CD4-positive, alpha-beta T cell (primary cell): ENCODE measurements around the gene TMEM94. TPM values are rescaled to one million over a fixed set of nuclear protein-coding genes. Genes with fewer than 3 reads are reported as not detected.

Source experiments
- ATAC-seq: fragments of 200-7000 bp; cut with Tn5 transposase; one replicate; pipeline ENCODE4 v1.10.0; 2022; ENCODE audit warnings: mild to moderate bottlenecking; ENCODE audit not compliant: poor library complexity
- CTCF ChIA-PET: fragments of 350-600 bp; sonication (Branson Sonifier 250); formaldehyde crosslinking; loops from one replicate; lab custom pipeline; 2021; ENCODE audit warnings: antibody characterized with exemption, inconsistent platforms; lab: Charles Lee
- POLR2A ChIA-PET: fragments of 350-600 bp; sonication (Branson Sonifier 250); formaldehyde crosslinking; loops from one replicate; lab custom pipeline; 2021; ENCODE audit warnings: antibody characterized with exemption, inconsistent platforms; lab: Charles Lee
- DNase-seq, 14 experiments: peaks; one replicate each; pipeline ENCODE4 v3.0.0-alpha.2; 2013 to 2020; ENCODE audit warnings: mixed read lengths in 2 of 14
- H3K27ac ChIP-seq, 2 donors: one replicate each; pipeline versions ENCODE4 v1.5.1 to v1.7.0; 2013; ENCODE audit warnings: low read length in 2 of 2, low read depth in 1 of 2, mild to moderate bottlenecking in 1 of 2
- H3K27me3 ChIP-seq, 2 experiments: 1 replicate in 1 of 2; 2 replicates in 1 of 2; pipeline versions ENCODE4 v1.6.1 to v1.7.0; 2013; ENCODE audit warnings: low read length in 2 of 2, control low read depth in 1 of 2, mild to moderate bottlenecking in 1 of 2, moderate library complexity in 1 of 2; ENCODE audit not compliant: insufficient read depth in 2 of 2, control insufficient read depth in 1 of 2
- H3K36me3 ChIP-seq: one replicate; pipeline ENCODE4 v1.6.1; 2013; ENCODE audit warnings: low read length, control low read depth; ENCODE audit not compliant: insufficient read depth
- H3K4me1 ChIP-seq: one replicate; pipeline ENCODE4 v1.6.1; 2013; ENCODE audit warnings: low read length, control low read depth; ENCODE audit not compliant: insufficient read depth
- H3K4me3 ChIP-seq: one replicate; pipeline ENCODE4 v1.5.1; 2013; ENCODE audit warnings: mild to moderate bottlenecking, low read length, moderate library complexity
- H3K9me3 ChIP-seq, 2 experiments: 1 replicate in 1 of 2; 2 replicates in 1 of 2; pipeline versions ENCODE4 v1.6.1 to v1.7.0; 2013; ENCODE audit warnings: low read length in 2 of 2, mild to moderate bottlenecking in 2 of 2, control low read depth in 1 of 2, moderate library complexity in 1 of 2; ENCODE audit not compliant: control insufficient read depth in 1 of 2, insufficient read depth in 1 of 2
- H3K27ac Mint-ChIP-seq: one replicate; pipeline ENCODE4 v1.8.0; 2020; ENCODE audit warnings: mixed read lengths
- H3K27me3 Mint-ChIP-seq: one replicate; pipeline ENCODE4 v1.8.0; 2021; ENCODE audit warnings: mixed read lengths
- H3K36me3 Mint-ChIP-seq: one replicate; pipeline ENCODE4 v1.8.0; 2021; ENCODE audit warnings: low read depth, mixed read lengths
- H3K4me1 Mint-ChIP-seq: one replicate; pipeline ENCODE4 v1.8.0; 2021; ENCODE audit warnings: low read depth, mixed read lengths
- H3K4me3 Mint-ChIP-seq: one replicate; pipeline ENCODE4 v1.8.0; 2020; ENCODE audit warnings: mild to moderate bottlenecking, mixed read lengths
- H3K9me3 Mint-ChIP-seq: one replicate; pipeline ENCODE4 v1.8.0; 2020; ENCODE audit warnings: mixed read lengths
- intact Hi-C, 2 experiments: fragments of 100-400 bp; cut with DNase I in 1 of 2; cut with micrococcal nuclease in 1 of 2; formaldehyde crosslinking; loops; one replicate each; pipeline versions ENCODE4 v1.15.1 to v1.9.0; 2023 to 2025; cut with DNase I, micrococcal nuclease
- total RNA-seq, 174 experiments: library from RNA in 2 of 174; stranded (reverse) in 2 of 174; gene quantifications; one replicate each; pipeline ENCODE4 v1.2.3 and lab custom pipeline; 2021 to 2026
- TF ChIP-seq, protein P1 (sequence below): fragments of 200-600 bp; IDR thresholded peaks from one replicate; pipeline ENCODE4 v1.8.0; 2022; ENCODE audit warnings: antibody characterized with exemption, mild to moderate bottlenecking

TMEM94 gene
- total RNA-seq, 2 experiments from 2014 or later = 52.8 to 57.3 TPM

DNA sequence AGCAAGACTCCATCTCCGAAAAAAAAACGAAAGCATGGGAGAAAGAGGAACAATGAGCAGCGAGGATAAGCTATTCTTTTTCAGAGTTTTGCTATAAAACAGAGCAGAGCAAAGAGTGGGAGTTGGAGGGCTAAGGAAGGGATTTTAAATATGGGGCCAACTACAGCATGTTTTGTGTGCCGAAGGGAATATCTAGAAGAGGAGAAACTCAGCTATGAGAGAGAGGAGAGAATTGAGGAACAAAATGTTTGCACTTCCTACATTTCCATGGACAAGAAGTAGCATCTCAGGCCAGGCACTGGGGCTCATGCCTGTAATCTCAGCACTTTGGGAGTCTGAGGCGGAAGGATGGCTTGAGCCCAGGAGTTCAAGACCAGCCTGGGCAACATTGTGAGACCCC is 37.9 kb upstream of the TMEM94 start:
- Mint-ChIP-seq H3K27me3 (no peaks in the 10 kb centered on the region), H3K9me3 (no peaks in the 10 kb centered on the region), H3K36me3 (no peaks in the 10 kb centered on the region), H3K27ac (no peak overlapping the region), H3K4me1 (no peaks in the 10 kb centered on the region), H3K4me3 (no peak overlapping the region)
- intact Hi-C loops = no loop called here
- CTCF ChIA-PET = interaction anchor here (0.9 to 1.3 kb wide), 2 partner anchors 9 to 96 kb away, joined by 3 read pairs; no protein-coding TSS in a partner anchor
- ATAC-seq (no peak), DNase-seq (no peak)
- Histone ChIP-seq H3K4me1 (no peaks in the 10 kb centered on the region), H3K27me3 (no peaks in the 10 kb centered on the region), H3K9me3 (no peaks in the 10 kb centered on the region), H3K27ac (no peak overlapping the region), H3K36me3 (no peaks in the 10 kb centered on the region), H3K4me3 (no peak overlapping the region)
- TF ChIP-seq, protein P1, sequence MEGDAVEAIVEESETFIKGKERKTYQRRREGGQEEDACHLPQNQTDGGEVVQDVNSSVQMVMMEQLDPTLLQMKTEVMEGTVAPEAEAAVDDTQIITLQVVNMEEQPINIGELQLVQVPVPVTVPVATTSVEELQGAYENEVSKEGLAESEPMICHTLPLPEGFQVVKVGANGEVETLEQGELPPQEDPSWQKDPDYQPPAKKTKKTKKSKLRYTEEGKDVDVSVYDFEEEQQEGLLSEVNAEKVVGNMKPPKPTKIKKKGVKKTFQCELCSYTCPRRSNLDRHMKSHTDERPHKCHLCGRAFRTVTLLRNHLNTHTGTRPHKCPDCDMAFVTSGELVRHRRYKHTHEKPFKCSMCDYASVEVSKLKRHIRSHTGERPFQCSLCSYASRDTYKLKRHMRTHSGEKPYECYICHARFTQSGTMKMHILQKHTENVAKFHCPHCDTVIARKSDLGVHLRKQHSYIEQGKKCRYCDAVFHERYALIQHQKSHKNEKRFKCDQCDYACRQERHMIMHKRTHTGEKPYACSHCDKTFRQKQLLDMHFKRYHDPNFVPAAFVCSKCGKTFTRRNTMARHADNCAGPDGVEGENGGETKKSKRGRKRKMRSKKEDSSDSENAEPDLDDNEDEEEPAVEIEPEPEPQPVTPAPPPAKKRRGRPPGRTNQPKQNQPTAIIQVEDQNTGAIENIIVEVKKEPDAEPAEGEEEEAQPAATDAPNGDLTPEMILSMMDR = no peak
- POLR2A ChIA-PET = interaction anchor here (0.6 kb wide), 1 partner anchor 95 kb away, joined by 5 read pairs; no protein-coding TSS in a partner anchor

GRCh38 chr17:75428543-75429469 is 27.6 kb upstream of the TMEM94 start:
- POLR2A ChIA-PET = no interaction called here
- TF ChIP-seq, protein P1 = no peak
- Histone ChIP-seq H3K9me3 (no peaks in the 10 kb centered on the region), H3K4me1 (peaks cover 7% of the 10 kb centered on the region), H3K36me3 (no peaks in the 10 kb centered on the region), H3K27ac (no peak overlapping the region), H3K4me3 (no peak overlapping the region), H3K27me3 (no peaks in the 10 kb centered on the region)
- Mint-ChIP-seq H3K36me3 (no peaks in the 10 kb centered on the region), H3K9me3 (no peaks in the 10 kb centered on the region), H3K4me3 (no peak overlapping the region), H3K27me3 (peaks cover 6% of the 10 kb centered on the region), H3K4me1 (peaks cover 11% of the 10 kb centered on the region), H3K27ac (no peak overlapping the region)
- intact Hi-C loops = no loop called here
- CTCF ChIA-PET = interaction anchor here (1.0 kb wide), 1 partner anchor 16 kb away, joined by 3 read pairs; no protein-coding TSS in a partner anchor
- DNase-seq = peak in 2 of 14 experiments; percentile 44 to 57
- ATAC-seq = no peak

DNA sequence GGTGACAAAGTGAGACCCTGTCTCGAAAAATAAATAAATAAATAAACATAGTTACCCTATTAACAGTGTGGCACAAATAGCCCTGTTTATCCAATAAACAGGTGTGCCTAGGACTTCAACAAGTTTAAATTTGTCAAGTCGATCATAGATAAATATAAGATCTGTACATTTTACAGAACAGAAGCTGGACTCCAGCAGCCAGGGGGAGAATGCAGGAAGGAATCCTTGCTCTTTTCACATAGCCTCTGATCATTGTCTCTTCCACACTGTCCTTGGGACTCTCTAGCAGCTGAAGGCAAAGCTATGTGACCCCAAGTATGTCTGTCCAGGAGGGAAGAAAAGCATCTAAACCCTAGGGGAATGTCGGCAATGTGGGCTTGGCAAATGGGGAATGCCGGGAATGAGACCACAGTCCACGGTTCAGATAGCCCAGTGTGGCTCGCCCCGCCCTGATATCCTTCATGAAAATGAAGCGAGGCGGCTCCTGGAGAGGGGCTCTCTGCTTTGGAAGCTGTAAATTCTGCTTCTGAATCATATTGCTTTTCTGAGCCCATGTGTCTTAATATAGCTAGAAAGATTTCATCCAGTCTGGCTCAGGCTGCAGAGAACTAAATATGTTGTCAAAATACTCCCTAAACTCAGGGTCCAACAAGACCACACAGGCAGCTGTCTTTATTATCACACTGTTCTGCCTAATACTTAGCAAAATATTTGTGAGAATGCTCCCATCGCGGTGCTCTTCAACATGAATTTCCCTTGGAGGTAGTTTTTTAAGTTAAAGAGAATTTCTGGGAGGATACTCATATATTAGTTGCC is 26.1 kb upstream of the TMEM94 start:
- Mint-ChIP-seq H3K4me1 (peaks cover 16% of the 10 kb centered on the region), H3K27ac (no peak overlapping the region), H3K4me3 (no peak overlapping the region), H3K9me3 (no peaks in the 10 kb centered on the region), H3K36me3 (no peaks in the 10 kb centered on the region), H3K27me3 (peaks cover 6% of the 10 kb centered on the region)
- TF ChIP-seq, protein P1 = no peak
- Histone ChIP-seq H3K27me3 (no peaks in the 10 kb centered on the region), H3K4me3 (no peak overlapping the region), H3K27ac (no peak overlapping the region), H3K36me3 (no peaks in the 10 kb centered on the region), H3K4me1 (peaks cover 12% of the 10 kb centered on the region), H3K9me3 (no peaks in the 10 kb centered on the region)
- DNase-seq = no peak
- intact Hi-C loops = no loop called here
- ChIA-PET CTCF (no interaction called here), POLR2A (no interaction called here)
- no peak for ATAC-seq
